ENCODE measurements around the gene BBS5. TPM values are rescaled to one million over a fixed set of nuclear protein-coding genes. Genes with fewer than 3 reads are reported as not detected.
A peak's percentile ranks its signal among the peaks of the same experiment; 100 is the strongest.

BBS5 gene
- total RNA-seq, 1 donor from 2014 or later = 6.0 TPM

GRCh38 chr2:169478339-169478738, 955 bp upstream of the BBS5 start:
- intact Hi-C loops (cut with DNase I) = no loop called here
- peak; percentile 63 for ATAC-seq
- Histone ChIP-seq H3K36me3 (peaks cover 5% of the 10 kb centered on the region), H3K4me3 (no peak overlapping the region), H3K4me1 (peaks cover 7% of the 10 kb centered on the region), H3K9me3 (no peaks in the 10 kb centered on the region), H3K27ac (peak overlapping the region; percentile 60), H3K27me3 (no peaks in the 10 kb centered on the region)
- TF ChIP-seq CTCF (IDR thresholded peaks at IDR 0.05) = no peak
- no peak for DNase-seq

GRCh38 chr2:169478745-169479256, 493 bp upstream of the BBS5 start:
- H3K27me3 ChIP-seq = no peaks in the 10 kb centered on the region

GRCh38 chr2:169480079-169480465, 778 bp downstream of the BBS5 start:
- no peak for TF ChIP-seq CTCF (IDR thresholded peaks at IDR 0.05)

More at GRCh38 chr2:169478745-169479256, 493 bp upstream of the BBS5 start:
- Histone ChIP-seq H3K4me3 (peak overlapping the region; percentile 70), H3K4me1 (peaks cover 7% of the 10 kb centered on the region), H3K36me3 (peaks cover 9% of the 10 kb centered on the region), H3K27ac (peak overlapping the region; percentile 60), H3K9me3 (no peaks in the 10 kb centered on the region)
- intact Hi-C loops (cut with DNase I) = no loop called here
- ATAC-seq (no peak), DNase-seq (no peak)
- TF ChIP-seq CTCF (IDR thresholded peaks at IDR 0.05) = no peak

GRCh38 chr2:169485650-169486138, 6.4 kb downstream of the BBS5 start:
- intact Hi-C loops (cut with DNase I) = no loop called here
- TF ChIP-seq CTCF (IDR thresholded peaks at IDR 0.05) = no peak

More at GRCh38 chr2:169480079-169480465, 778 bp downstream of the BBS5 start:
- peak overlapping the region; percentile 60 for H3K27ac ChIP-seq
- H3K9me3 ChIP-seq = no peaks in the 10 kb centered on the region
- H3K4me3 ChIP-seq = peak overlapping the region; percentile 70
- intact Hi-C loops (cut with DNase I) = no loop called here
- H3K27me3 ChIP-seq = no peaks in the 10 kb centered on the region
- peaks cover 14% of the 10 kb centered on the region for H3K36me3 ChIP-seq
- peaks cover 7% of the 10 kb centered on the region for H3K4me1 ChIP-seq
- DNase-seq = no peak
- no peak for ATAC-seq

GRCh38 chr2:169486487-169486886, 7.2 kb downstream of the BBS5 start:
- Histone ChIP-seq H3K4me3 (no peak overlapping the region), H3K4me1 (no peaks in the 10 kb centered on the region), H3K9me3 (no peaks in the 10 kb centered on the region), H3K36me3 (peaks cover 14% of the 10 kb centered on the region), H3K27ac (no peak overlapping the region), H3K27me3 (no peaks in the 10 kb centered on the region)
- no peak for TF ChIP-seq CTCF (IDR thresholded peaks at IDR 0.05)
- intact Hi-C loops (cut with DNase I) = no loop called here
- DNase-seq (no peak), ATAC-seq (no peak)

More at GRCh38 chr2:169485650-169486138, 6.4 kb downstream of the BBS5 start:
- Histone ChIP-seq H3K36me3 (peaks cover 14% of the 10 kb centered on the region), H3K4me1 (no peaks in the 10 kb centered on the region), H3K27me3 (no peaks in the 10 kb centered on the region), H3K27ac (no peak overlapping the region), H3K4me3 (no peak overlapping the region), H3K9me3 (no peaks in the 10 kb centered on the region)
- DNase-seq (no peak), ATAC-seq (no peak)

GRCh38 chr2:169490834-169491233, 11.5 kb downstream of the BBS5 start:
- ATAC-seq (no peak), DNase-seq (no peak)
- H3K27me3 ChIP-seq = no peaks in the 10 kb centered on the region
- H3K4me1 ChIP-seq = no peaks in the 10 kb centered on the region
- no peak overlapping the region for H3K27ac ChIP-seq
- no peaks in the 10 kb centered on the region for H3K9me3 ChIP-seq
- H3K4me3 ChIP-seq = no peak overlapping the region
- no peak for TF ChIP-seq CTCF (IDR thresholded peaks at IDR 0.05)
- H3K36me3 ChIP-seq = no peaks in the 10 kb centered on the region
- intact Hi-C loops (cut with DNase I) = no loop called here
